Keratinocyte (primary cell): ENCODE results near the gene TANC2. TPM values are rescaled to one million over a fixed set of nuclear protein-coding genes. Genes with fewer than 3 reads are reported as not detected.

ENCODE experiments used
- DNase-seq: peaks from one replicate; pipeline ENCODE4 v3.0.0-alpha.2; 2011; ENCODE audit warnings: low read depth, missing footprints, low spot score
- FAIRE-seq: peaks from 2 replicates; lab custom pipeline; 2011; peaks lifted over from hg19 to GRCh38; lab: Jason Lieb, UNC
- H2AFZ ChIP-seq: 2 replicates; pipeline ENCODE4 v1.6.0; 2012; ENCODE audit warnings: low read length, control low read depth, inconsistent platforms; ENCODE audit not compliant: control insufficient read depth
- H3K27ac ChIP-seq: 2 replicates; pipeline ENCODE4 v1.5.1; 2011; ENCODE audit warnings: low read length; ENCODE audit not compliant: control insufficient read depth, insufficient read depth
- H3K27me3 ChIP-seq: 3 replicates; pipeline ENCODE4 v1.6.0; 2011; ENCODE audit warnings: low read length; ENCODE audit not compliant: control insufficient read depth, insufficient read depth; ENCODE audit errors: extremely low read depth
- H3K36me3 ChIP-seq, 2 experiments: 2 replicates in 1 of 2; 3 replicates in 1 of 2; pipeline ENCODE4 v1.5.1; 2011; ENCODE audit warnings: low read length in 2 of 2, mild to moderate bottlenecking in 1 of 2; ENCODE audit not compliant: control insufficient read depth in 2 of 2, insufficient read depth in 2 of 2; ENCODE audit errors: extremely low read depth in 1 of 2
- H3K4me1 ChIP-seq: 3 replicates; pipeline ENCODE4 v1.5.1; 2011; ENCODE audit warnings: low read length; ENCODE audit not compliant: control insufficient read depth, insufficient read depth; ENCODE audit errors: extremely low read depth
- H3K4me2 ChIP-seq: 3 replicates; pipeline ENCODE4 v1.6.0; 2011; ENCODE audit warnings: low read depth, low read length; ENCODE audit not compliant: control insufficient read depth, insufficient read depth; ENCODE audit errors: extremely low read depth
- H3K4me3 ChIP-seq, 3 experiments: fragments of 200-600 bp in 1 of 3; sonication (generic) in 1 of 3; 2 replicates in 2 of 3; 3 replicates in 1 of 3; pipeline ENCODE4 v1.5.1; 2011 to 2016; ENCODE audit warnings: low read length in 3 of 3, mild to moderate bottlenecking in 3 of 3, control low read depth in 2 of 3, inconsistent platforms in 1 of 3, low read depth in 1 of 3, mixed read lengths in 1 of 3, mixed run types in 1 of 3, moderate library complexity in 1 of 3; ENCODE audit not compliant: control insufficient read depth in 2 of 3, insufficient read depth in 2 of 3; ENCODE audit errors: extremely low read depth in 1 of 3
- H3K79me2 ChIP-seq: 2 replicates; pipeline ENCODE4 v1.6.0; 2012; ENCODE audit warnings: low read length; ENCODE audit not compliant: control insufficient read depth, insufficient read depth
- H3K9ac ChIP-seq: 3 replicates; pipeline ENCODE4 v1.6.0; 2011; ENCODE audit warnings: low read length; ENCODE audit not compliant: control insufficient read depth, insufficient read depth; ENCODE audit errors: extremely low read depth
- H3K9me1 ChIP-seq: 3 replicates; pipeline ENCODE4 v1.6.0; 2011; ENCODE audit warnings: low read length; ENCODE audit not compliant: control insufficient read depth, insufficient read depth; ENCODE audit errors: extremely low read depth
- H3K9me3 ChIP-seq: 2 replicates; pipeline ENCODE4 v1.5.1; 2012; ENCODE audit warnings: low read depth, low read length; ENCODE audit not compliant: control insufficient read depth
- H4K20me1 ChIP-seq: 3 replicates; pipeline ENCODE4 v1.6.0; 2011; ENCODE audit warnings: low read length; ENCODE audit not compliant: control insufficient read depth, insufficient read depth; ENCODE audit errors: extremely low read depth
- CTCF ChIP-seq, 3 experiments: IDR thresholded peaks in 1 of 3; conservative IDR thresholded peaks in 1 of 3; optimal IDR thresholded peaks in 1 of 3; 2 replicates in 2 of 3; 3 replicates in 1 of 3; pipeline versions ENCODE3 to v1.5.1; 2011; ENCODE audit warnings: low read length in 3 of 3, mild to moderate bottlenecking in 3 of 3, moderate library complexity in 2 of 3, control low read depth in 1 of 3, inconsistent platforms in 1 of 3; ENCODE audit not compliant: insufficient read depth in 2 of 3; ENCODE audit errors: extremely low read depth in 1 of 3
- EZH2 ChIP-seq: IDR thresholded peaks from one replicate; pipeline ENCODE4 v1.6.1; 2012; ENCODE audit warnings: inconsistent platforms, mild to moderate bottlenecking, low read length, moderate library complexity
- dilution Hi-C: fragments of 300-500 bp; cut with MboI; formaldehyde crosslinking; loops from one replicate; pipeline ENCODE4 v1.7.0; 2020; ENCODE audit warnings: low sequenced_read_pairs; ENCODE audit not compliant: extremely low pct_ligation_motif_present
- polyA plus RNA-seq, 5 experiments: library from polyadenylated mRNA; depleted of rRNA in 3 of 5; stranded (reverse) in 3 of 5; stranded (forward) in 1 of 5; unstranded in 1 of 5; fragments of >200 nt; gene quantifications; 1 replicate in 1 of 5; 2 replicates in 3 of 5; 3 replicates in 1 of 5; pipeline versions ENCODE4 v1.2.1 to v1.2.3, GENCODE V29; 2011 to 2012; ENCODE audit warnings: missing spikeins in 2 of 5, low read depth in 1 of 5, low replicate concordance in 1 of 5

TANC2 gene
- polyA plus RNA-seq, 1 donor (not counting 4 experiments of a cell fraction or from before 2014, with no cell fraction given), result 22.4 TPM

- TF ChIP-seq EZH2 (no peak), CTCF (optimal IDR thresholded peaks at IDR 0.05 in 1 of 3, IDR thresholded peaks at IDR 0.05 in 1 of 3, conservative IDR thresholded peaks at IDR 0.05 in 1 of 3; ENCODE audit: extremely low read depth in 1 of 3, insufficient read depth in 2 of 3, low read length in 3 of 3) (no peak)
- Histone ChIP-seq H4K20me1 (no peaks in the 10 kb centered on the region), H3K4me1 (no peaks in the 10 kb centered on the region), H3K9ac (no peak overlapping the region), H3K27me3 (no peaks in the 10 kb centered on the region), H2AFZ (no peak overlapping the region), H3K9me3 (no peaks in the 10 kb centered on the region), H3K27ac (no peak overlapping the region), H3K4me2 (no peak overlapping the region), H3K4me3 (no peak overlapping the region), H3K9me1 (no peaks in the 10 kb centered on the region), H3K36me3 (no peaks in the 10 kb centered on the region), H3K79me2 (no peaks in the 10 kb centered on the region)
- dilution Hi-C loops, result no loop called here
- FAIRE-seq, result peak; percentile 36
- peak; percentile 17 for DNase-seq
Observed at GRCh38 chr17:62929320-62929719, 36.7 kb upstream of the TANC2 start.

- TF ChIP-seq EZH2 (no peak), CTCF (optimal IDR thresholded peaks at IDR 0.05 in 1 of 3, IDR thresholded peaks at IDR 0.05 in 1 of 3, conservative IDR thresholded peaks at IDR 0.05 in 1 of 3; ENCODE audit: extremely low read depth in 1 of 3, insufficient read depth in 2 of 3, low read length in 3 of 3) (no peak)
- Histone ChIP-seq H3K4me2 (no peak overlapping the region), H3K27me3 (no peaks in the 10 kb centered on the region), H3K27ac (no peak overlapping the region), H3K36me3 (no peaks in the 10 kb centered on the region), H2AFZ (no peak overlapping the region), H3K4me3 (no peak overlapping the region), H3K4me1 (no peaks in the 10 kb centered on the region), H3K9ac (no peak overlapping the region), H4K20me1 (no peaks in the 10 kb centered on the region), H3K79me2 (no peaks in the 10 kb centered on the region), H3K9me3 (no peaks in the 10 kb centered on the region), H3K9me1 (no peaks in the 10 kb centered on the region)
- FAIRE-seq, result no peak
- DNase-seq, result no peak
- dilution Hi-C loops, result no loop called here
Observed at GRCh38 chr17:62931101-62931500, 34.9 kb upstream of the TANC2 start.
